HepG2 (cell line): ENCODE results near the gene LTBR. TPM values are rescaled to one million over a fixed set of nuclear protein-coding genes. Genes with fewer than 3 reads are reported as not detected.
A peak's percentile ranks its signal among the peaks of the same experiment; 100 is the strongest.

ENCODE experiments used
- BCL3 ChIP-seq: sonication (generic); formaldehyde crosslinking; IDR thresholded peaks from 2 replicates; pipeline ENCODE4 v1.5.1; 2020; ENCODE audit warnings: mild to moderate bottlenecking, missing genetic modification reagents, moderate library complexity
- ELF3 ChIP-seq: IDR thresholded peaks from 2 replicates; pipeline ENCODE4 v1.6.1; 2016; ENCODE audit warnings: missing genetic modification reagents, missing compliant biosample characterization
- ELF4 ChIP-seq: sonication (generic); formaldehyde crosslinking; IDR thresholded peaks from 2 replicates; pipeline ENCODE4 v1.5.0; 2020; ENCODE audit warnings: missing genetic modification reagents, mild to moderate bottlenecking, moderate library complexity, borderline replicate concordance
- HCFC1 ChIP-seq: fragments of 150-350 bp; IDR thresholded peaks from 2 replicates; pipeline ENCODE4 v1.6.1; 2014; ENCODE audit warnings: low read depth, low read length
- HOXA9 ChIP-seq: sonication (generic); formaldehyde crosslinking; IDR thresholded peaks from 2 replicates; pipeline ENCODE4 v1.8.1; 2022; ENCODE audit warnings: missing genetic modification reagents, mild to moderate bottlenecking, moderate library complexity, borderline replicate concordance
- IKZF5 ChIP-seq: IDR thresholded peaks from 2 replicates; pipeline ENCODE4 v1.6.1; 2018; ENCODE audit warnings: missing genetic modification reagents, mild to moderate bottlenecking, missing compliant biosample characterization
- KDM1A ChIP-seq: IDR thresholded peaks from 2 replicates; pipeline ENCODE4 v1.6.1; 2016; ENCODE audit warnings: missing compliant biosample characterization
- MEIS1 ChIP-seq: sonication (generic); formaldehyde crosslinking; IDR thresholded peaks from 2 replicates; pipeline ENCODE4 v1.9.0; 2021; ENCODE audit warnings: mild to moderate bottlenecking, missing genetic modification reagents, moderate library complexity, borderline replicate concordance
- MXD3 ChIP-seq: IDR thresholded peaks from 2 replicates; pipeline ENCODE4 v1.6.1; 2016; ENCODE audit warnings: mild to moderate bottlenecking, missing biosample characterization, missing genetic modification reagents
- NFATC3 ChIP-seq: sonication (generic); formaldehyde crosslinking; IDR thresholded peaks from 2 replicates; pipeline ENCODE4 v1.5.1; 2020; ENCODE audit warnings: mild to moderate bottlenecking, missing genetic modification reagents
- NFIC ChIP-seq: IDR thresholded peaks from 2 replicates; pipeline ENCODE4 v1.6.1; 2012; ENCODE audit warnings: mild to moderate bottlenecking, low read length, inconsistent platforms
- PTBP1 ChIP-seq: fragments of 200-400 bp; formaldehyde crosslinking; IDR thresholded peaks from 2 replicates; pipeline ENCODE4 v1.6.1; 2018; ENCODE audit warnings: low read length, low read depth; ENCODE audit not compliant: poor library complexity, severe bottlenecking
- TEAD3 ChIP-seq: optimal IDR thresholded peaks from 2 replicates; pipeline ENCODE3; 2016; ENCODE audit warnings: borderline replicate concordance
- ZFP1 ChIP-seq: IDR thresholded peaks from 2 replicates; pipeline ENCODE4 v1.6.1; 2016
- ZFY ChIP-seq: sonication (generic); formaldehyde crosslinking; IDR thresholded peaks from 2 replicates; pipeline ENCODE4 v1.4.0; 2020; ENCODE audit warnings: missing genetic modification reagents
- ZKSCAN1 ChIP-seq: fragments of 150-350 bp; IDR thresholded peaks from 2 replicates; pipeline ENCODE4 v1.6.1; 2014; ENCODE audit warnings: low read length
- ZNF10 ChIP-seq: sonication (generic); formaldehyde crosslinking; IDR thresholded peaks from 2 replicates; pipeline ENCODE4 v1.4.0; 2020; ENCODE audit warnings: mild to moderate bottlenecking, low read depth, missing genetic modification reagents, borderline replicate concordance
- ZNF20 ChIP-seq: sonication (generic); formaldehyde crosslinking; IDR thresholded peaks from 2 replicates; pipeline ENCODE4 v1.4.0; 2020; ENCODE audit warnings: mild to moderate bottlenecking, moderate library complexity, missing genetic modification reagents
- ZNF468 ChIP-seq: sonication (generic); formaldehyde crosslinking; IDR thresholded peaks from 2 replicates; pipeline ENCODE4 v1.8.0; 2022; ENCODE audit warnings: mild to moderate bottlenecking, moderate library complexity, missing genetic modification reagents
- polyA plus RNA-seq, 8 experiments: library from polyadenylated mRNA; depleted of rRNA in 3 of 8; stranded (reverse) in 7 of 8; unstranded in 1 of 8; fragments of >200 nt; fragmentation: Illumina TruSeq in 4 of 8; extraction: Trizol in 4 of 8; gene quantifications; 2 replicates each; pipeline versions ENCODE4 v1.2.1 to v1.2.3, GENCODE V29; 2011 to 2016; ENCODE audit warnings: low read depth in 4 of 8, missing spikeins in 1 of 8, mixed read lengths in 1 of 8; ENCODE audit not compliant: insufficient read depth in 1 of 8
- total RNA-seq, 5 experiments: library from RNA; depleted of rRNA; stranded (reverse); fragments of >200 nt; fragmentation: Illumina TruSeq; extraction: Trizol; gene quantifications; 2 replicates each; pipeline ENCODE4 v1.2.3, GENCODE V29; 2016; ENCODE audit warnings: low read depth in 1 of 5
- TF ChIP-seq, protein P1 (sequence below): sonication (generic); formaldehyde crosslinking; IDR thresholded peaks from 2 replicates; pipeline ENCODE4 v1.8.1; 2023; ENCODE audit warnings: mild to moderate bottlenecking, missing genetic modification reagents, borderline replicate concordance
- TF ChIP-seq, protein P2 (sequence below): sonication (generic); formaldehyde crosslinking; IDR thresholded peaks from 2 replicates; pipeline ENCODE4 v1.4.0; 2020; ENCODE audit warnings: missing genetic modification reagents

LTBR gene
- total and polyA plus RNA-seq, 2 of the 13 experiments (the other 11 are each of a cell fraction or from before 2014, with no cell fraction given) = 31.4 to 34.8 TPM

DNA sequence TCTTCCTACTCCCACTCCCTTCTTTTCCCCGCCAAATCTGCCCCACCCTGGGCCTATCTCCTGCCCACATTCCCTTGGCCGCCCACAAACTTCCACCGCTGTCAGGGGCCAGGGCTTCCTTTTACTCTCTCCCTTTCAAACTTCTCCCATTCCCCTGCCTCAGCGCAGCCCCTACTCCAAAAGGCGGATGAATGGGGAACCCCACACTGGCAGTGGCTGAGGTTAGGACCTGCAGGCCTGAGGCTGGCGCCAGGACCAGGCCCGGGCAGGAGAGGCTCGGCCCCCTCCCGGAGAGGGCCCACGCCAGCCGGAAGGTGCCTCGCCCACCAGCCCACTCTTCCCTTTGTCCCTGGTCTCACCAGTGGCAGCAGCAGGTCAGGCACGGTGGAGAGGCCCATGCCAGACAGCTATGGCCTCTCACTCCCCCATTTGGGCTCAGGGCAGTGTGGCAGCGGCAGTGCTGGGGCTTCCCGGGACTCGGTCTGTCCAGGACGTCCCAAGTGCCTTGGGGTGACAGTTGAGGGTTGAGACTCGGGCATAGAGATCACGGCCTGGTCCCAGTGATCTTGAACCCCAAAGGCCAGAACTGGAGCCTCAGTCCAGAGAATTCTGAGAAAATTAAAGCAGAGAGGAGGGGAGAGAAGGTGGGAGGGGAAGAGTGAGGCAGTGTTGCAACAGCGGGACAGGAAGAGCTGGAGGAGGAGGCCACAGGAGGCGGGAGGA, 42.4 kb upstream of the LTBR start, which contains the start of gene TNFRSF1A (continued):
- TF ChIP-seq ZKSCAN1 (no peak), PTBP1 (no peak), ZNF468 (no peak), ELF3 (CRISPR knock-in tag) (peak; percentile 67), BCL3 (CRISPR knock-in tag) (peak; percentile 24), HOXA9 (CRISPR knock-in tag) (peak; percentile 58; the same call in 1 of the 2 replicates), ZFY (CRISPR knock-in tag) (peak; percentile 89), KDM1A (CRISPR knock-in tag) (no peak), ZNF20 (no peak), TEAD3 (CRISPR knock-in tag) (peak; percentile 10), NFIC (no peak), ZFP1 (no peak), ELF4 (no peak), NFATC3 (CRISPR knock-in tag) (no peak), ZNF10 (CRISPR knock-in tag) (no peak), HCFC1 (no peak), IKZF5 (no peak), MXD3 (CRISPR knock-in tag) (peak; percentile 14; the same call in 1 of the 2 replicates), MEIS1 (CRISPR knock-in tag) (no peak)
- TF ChIP-seq, protein P1, sequence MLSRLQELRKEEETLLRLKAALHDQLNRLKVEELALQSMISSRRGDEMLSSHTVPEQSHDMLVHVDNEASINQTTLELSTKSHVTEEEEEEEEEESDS (CRISPR knock-in tag) = no peak
- TF ChIP-seq, protein P2, sequence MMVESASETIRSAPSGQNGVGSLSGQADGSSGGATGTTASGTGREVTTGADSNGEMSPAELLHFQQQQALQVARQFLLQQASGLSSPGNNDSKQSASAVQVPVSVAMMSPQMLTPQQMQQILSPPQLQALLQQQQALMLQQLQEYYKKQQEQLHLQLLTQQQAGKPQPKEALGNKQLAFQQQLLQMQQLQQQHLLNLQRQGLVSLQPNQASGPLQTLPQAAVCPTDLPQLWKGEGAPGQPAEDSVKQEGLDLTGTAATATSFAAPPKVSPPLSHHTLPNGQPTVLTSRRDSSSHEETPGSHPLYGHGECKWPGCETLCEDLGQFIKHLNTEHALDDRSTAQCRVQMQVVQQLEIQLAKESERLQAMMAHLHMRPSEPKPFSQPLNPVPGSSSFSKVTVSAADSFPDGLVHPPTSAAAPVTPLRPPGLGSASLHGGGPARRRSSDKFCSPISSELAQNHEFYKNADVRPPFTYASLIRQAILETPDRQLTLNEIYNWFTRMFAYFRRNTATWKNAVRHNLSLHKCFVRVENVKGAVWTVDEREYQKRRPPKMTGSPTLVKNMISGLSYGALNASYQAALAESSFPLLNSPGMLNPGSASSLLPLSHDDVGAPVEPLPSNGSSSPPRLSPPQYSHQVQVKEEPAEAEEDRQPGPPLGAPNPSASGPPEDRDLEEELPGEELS (CRISPR knock-in tag) = no peak; the same call in 1 of the 2 replicates
